Hepatocyte (in vitro differentiated cells): Measurements from ENCODE around the gene SLC30A10.

ENCODE experiments used
- CTCF ChIP-seq: fragments of 200-600 bp; sonication (generic); IDR thresholded peaks from 2 replicates; pipeline ENCODE4 v1.5.1; 2016; ENCODE audit warnings: antibody characterized with exemption, mild to moderate bottlenecking; ENCODE audit not compliant: poor library complexity
- EZH2 ChIP-seq: fragments of 200-600 bp; sonication (generic); IDR thresholded peaks from 2 replicates; pipeline ENCODE4 v1.6.1; 2016; ENCODE audit warnings: antibody characterized with exemption, mild to moderate bottlenecking, borderline replicate concordance

GRCh38 chr1:219900882-219901281, 27.5 kb downstream of the SLC30A10 start:
- no peak for TF ChIP-seq CTCF
- TF ChIP-seq EZH2, result no peak
